Measurements from ENCODE around the gene CD22. TPM values are rescaled to one million over a fixed set of nuclear protein-coding genes. Genes with fewer than 3 reads are reported as not detected.

The CD22 gene
- total and polyA plus RNA-seq, 2 donors (not counting 3 experiments of a cell fraction or from before 2014, with no cell fraction given) = not detected

DNA sequence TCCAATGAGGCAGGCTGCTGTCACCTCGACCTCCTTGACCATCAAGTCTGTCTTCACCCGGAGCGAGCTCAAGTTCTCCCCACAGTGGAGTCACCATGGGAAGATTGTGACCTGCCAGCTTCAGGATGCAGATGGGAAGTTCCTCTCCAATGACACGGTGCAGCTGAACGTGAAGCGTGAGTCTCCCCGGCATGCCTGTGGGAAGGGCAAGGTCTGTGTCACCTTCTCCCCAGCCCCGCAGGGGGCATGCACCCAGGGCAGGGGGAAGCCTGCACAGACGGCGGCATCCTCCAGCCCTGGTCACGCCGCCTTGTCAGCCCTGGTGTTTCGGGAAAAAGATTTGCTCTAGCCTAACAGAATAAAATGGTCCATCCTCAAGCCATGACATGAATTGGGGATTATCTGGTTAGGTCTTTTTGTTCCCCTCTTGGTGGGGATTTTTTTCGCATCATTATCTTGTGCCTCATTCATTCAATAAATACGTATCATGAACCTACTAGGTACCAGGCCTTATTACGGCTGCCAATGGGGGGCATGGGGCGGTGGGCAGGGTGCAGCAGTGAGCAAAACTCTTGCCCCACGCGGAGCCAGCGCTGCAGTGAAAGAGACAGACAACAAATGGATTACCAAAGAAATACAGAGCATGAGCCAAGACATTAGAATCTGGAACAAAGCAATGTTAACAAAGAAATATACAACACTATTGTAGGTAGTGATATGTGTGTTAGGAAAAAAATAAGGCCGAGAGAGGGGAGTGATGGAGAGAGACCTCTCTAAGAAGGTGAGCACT, 7.4 kb downstream of the CD22 start:
- no peaks in the 10 kb centered on the region for H3K9me1 ChIP-seq (replicated peaks; ENCODE audit: control insufficient read depth, extremely low read depth, insufficient read depth, low read length)
- ChIA-PET POLR2A (no interaction called here), CTCF (no interaction called here)
- BruUV-seq (replicated peaks) = no TSS peak
- TF ChIP-seq POLR2A (IDR thresholded peaks at IDR 0.05; ENCODE audit: low read depth, low read length) (no peak), FOS (IDR thresholded peaks at IDR 0.05; ENCODE audit: borderline replicate concordance, insufficient read depth, low read length) (no peak), JUN (IDR thresholded peaks at IDR 0.05; ENCODE audit: borderline replicate concordance, insufficient read depth, insufficient read length, low read depth) (no peak), EZH2 (IDR thresholded peaks at IDR 0.05; ENCODE audit: borderline replicate concordance, low read depth, low read length, severe bottlenecking) (no peak), GATA2 (IDR thresholded peaks at IDR 0.05; ENCODE audit: insufficient read depth, insufficient read length, low read depth, low read length) (no peak), MYC (IDR thresholded peaks at IDR 0.05; ENCODE audit: low read depth, low read length) (no peak), POLR2AphosphoS5 (IDR thresholded peaks at IDR 0.05; ENCODE audit: insufficient read depth, low read depth, low read length) (no peak)
- TF ChIP-seq, protein P1, sequence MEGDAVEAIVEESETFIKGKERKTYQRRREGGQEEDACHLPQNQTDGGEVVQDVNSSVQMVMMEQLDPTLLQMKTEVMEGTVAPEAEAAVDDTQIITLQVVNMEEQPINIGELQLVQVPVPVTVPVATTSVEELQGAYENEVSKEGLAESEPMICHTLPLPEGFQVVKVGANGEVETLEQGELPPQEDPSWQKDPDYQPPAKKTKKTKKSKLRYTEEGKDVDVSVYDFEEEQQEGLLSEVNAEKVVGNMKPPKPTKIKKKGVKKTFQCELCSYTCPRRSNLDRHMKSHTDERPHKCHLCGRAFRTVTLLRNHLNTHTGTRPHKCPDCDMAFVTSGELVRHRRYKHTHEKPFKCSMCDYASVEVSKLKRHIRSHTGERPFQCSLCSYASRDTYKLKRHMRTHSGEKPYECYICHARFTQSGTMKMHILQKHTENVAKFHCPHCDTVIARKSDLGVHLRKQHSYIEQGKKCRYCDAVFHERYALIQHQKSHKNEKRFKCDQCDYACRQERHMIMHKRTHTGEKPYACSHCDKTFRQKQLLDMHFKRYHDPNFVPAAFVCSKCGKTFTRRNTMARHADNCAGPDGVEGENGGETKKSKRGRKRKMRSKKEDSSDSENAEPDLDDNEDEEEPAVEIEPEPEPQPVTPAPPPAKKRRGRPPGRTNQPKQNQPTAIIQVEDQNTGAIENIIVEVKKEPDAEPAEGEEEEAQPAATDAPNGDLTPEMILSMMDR (IDR thresholded peaks at IDR 0.05; ENCODE audit: extremely low read depth in 1 of 2, insufficient read depth in 1 of 2, low read depth in 1 of 2, low read length in 2 of 2) = no peak
- TF ChIP-seq, protein P2, sequence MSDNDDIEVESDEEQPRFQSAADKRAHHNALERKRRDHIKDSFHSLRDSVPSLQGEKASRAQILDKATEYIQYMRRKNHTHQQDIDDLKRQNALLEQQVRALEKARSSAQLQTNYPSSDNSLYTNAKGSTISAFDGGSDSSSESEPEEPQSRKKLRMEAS (IDR thresholded peaks at IDR 0.05; ENCODE audit: insufficient read depth, insufficient read length) = no peak
- no peaks in the 10 kb centered on the region for H4K20me1 ChIP-seq (replicated peaks; ENCODE audit: control insufficient read depth, extremely low read depth, insufficient read depth, low read length)
- no peaks in the 10 kb centered on the region for H3K79me2 ChIP-seq (ENCODE audit: control insufficient read depth, insufficient read depth, low read length)
- no peaks in the 10 kb centered on the region for H3K4me1 ChIP-seq (ENCODE audit: control insufficient read depth, extremely low read depth, insufficient read depth, low read length)
- DNase-seq (ENCODE audit: low read depth, low spot score) (no peak), FAIRE-seq (no peak)
- no peaks in the 10 kb centered on the region for H3K27me3 ChIP-seq (ENCODE audit: control insufficient read depth in 2 of 2, insufficient read depth in 2 of 2, low read length in 2 of 2)
- H2AFZ ChIP-seq (ENCODE audit: low read depth, low read length) = no peak overlapping the region
- no peak overlapping the region for H3K4me2 ChIP-seq (ENCODE audit: insufficient read depth, low read length)
- no peak overlapping the region for H3K4me3 ChIP-seq (replicated peaks in 1 of 3; ENCODE audit: insufficient read depth in 1 of 3, low read depth in 1 of 3, low read length in 3 of 3)
- no peak overlapping the region for H3K9ac ChIP-seq (replicated peaks; ENCODE audit: extremely low read depth, insufficient read depth, low read length)
- no peaks in the 10 kb centered on the region for H3K9me3 ChIP-seq (replicated peaks; ENCODE audit: control insufficient read depth, insufficient read depth, low read length)
- H3K36me3 ChIP-seq (ENCODE audit: control insufficient read depth in 2 of 2, extremely low read depth in 1 of 2, insufficient read depth in 2 of 2, low read length in 2 of 2) = no peaks in the 10 kb centered on the region
- intact Hi-C loops (cut with micrococcal nuclease) = no loop called here
- no peak overlapping the region for H3K27ac ChIP-seq (ENCODE audit: insufficient read depth, low read depth, low read length)
- dilution Hi-C loops (cut with MboI; ENCODE audit: extremely low pct_ligation_motif_present, low sequenced_read_pairs) = no loop called here
